ENCODE measurements around the gene ADAM22.

The ADAM22 gene

GRCh38 chr7:88201305-88201704, 267.3 kb downstream of the ADAM22 start:
- Histone ChIP-seq H3K27ac (ENCODE audit: extremely low read depth, low read depth, low read length) (no peak overlapping the region), H3K36me3 (ENCODE audit: control insufficient read depth in 2 of 2, insufficient read depth in 1 of 2, low read length in 2 of 2) (peaks cover 16 to 35% of the 10 kb centered on the region in 2 experiments; a peak in 2 of 3 replicates), H3K4me1 (ENCODE audit: control insufficient read depth, insufficient read depth, low read length) (peaks cover 3% of the 10 kb centered on the region; the same call in 1 of the 2 replicates), H3K9me3 (ENCODE audit: control insufficient read depth, insufficient read depth, low read depth, low read length) (no peaks in the 10 kb centered on the region), H3K4me3 (ENCODE audit: low read depth, low read length) (no peak overlapping the region)
- ChIA-PET CTCF (no interaction called here), POLR2A (no interaction called here)
- TF ChIP-seq ZBTB49 (tag by site-specific recombination; IDR thresholded peaks at IDR 0.05; ENCODE audit: low read depth) (no peak), ZNF394 (tag by site-specific recombination; IDR thresholded peaks at IDR 0.05; ENCODE audit: borderline replicate concordance) (no peak), ZNF521 (tag by site-specific recombination; IDR thresholded peaks at IDR 0.05) (no peak), ZNF544 (tag by site-specific recombination; IDR thresholded peaks at IDR 0.05) (no peak)
- TF ChIP-seq, protein P1, sequence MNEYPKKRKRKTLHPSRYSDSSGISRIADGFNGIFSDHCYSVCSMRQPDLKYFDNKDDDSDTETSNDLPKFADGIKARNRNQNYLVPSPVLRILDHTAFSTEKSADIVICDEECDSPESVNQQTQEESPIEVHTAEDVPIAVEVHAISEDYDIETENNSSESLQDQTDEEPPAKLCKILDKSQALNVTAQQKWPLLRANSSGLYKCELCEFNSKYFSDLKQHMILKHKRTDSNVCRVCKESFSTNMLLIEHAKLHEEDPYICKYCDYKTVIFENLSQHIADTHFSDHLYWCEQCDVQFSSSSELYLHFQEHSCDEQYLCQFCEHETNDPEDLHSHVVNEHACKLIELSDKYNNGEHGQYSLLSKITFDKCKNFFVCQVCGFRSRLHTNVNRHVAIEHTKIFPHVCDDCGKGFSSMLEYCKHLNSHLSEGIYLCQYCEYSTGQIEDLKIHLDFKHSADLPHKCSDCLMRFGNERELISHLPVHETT (tag by site-specific recombination; IDR thresholded peaks at IDR 0.05) = no peak

GRCh38 chr7:88202278-88202677, 268.2 kb downstream of the ADAM22 start:
- POLR2A ChIA-PET = no interaction called here
- peaks cover 3% of the 10 kb centered on the region; the same call in 1 of the 2 replicates for H3K4me1 ChIP-seq (ENCODE audit: control insufficient read depth, insufficient read depth, low read length)
- no peaks in the 10 kb centered on the region for H3K9me3 ChIP-seq (ENCODE audit: control insufficient read depth, insufficient read depth, low read depth, low read length)
- no peak overlapping the region for H3K4me3 ChIP-seq (ENCODE audit: low read depth, low read length)
- H3K27ac ChIP-seq (ENCODE audit: extremely low read depth, low read depth, low read length) = no peak overlapping the region
- H3K36me3 ChIP-seq (ENCODE audit: control insufficient read depth in 2 of 2, insufficient read depth in 1 of 2, low read length in 2 of 2) = peaks cover 17 to 44% of the 10 kb centered on the region in 2 experiments
- CTCF ChIA-PET = no interaction called here
- TF ChIP-seq PRDM4 (tag by site-specific recombination; IDR thresholded peaks at IDR 0.05) = no peak
- no peak for TF ChIP-seq ZNF645 (tag by site-specific recombination; IDR thresholded peaks at IDR 0.05)
- TF ChIP-seq, protein P2, sequence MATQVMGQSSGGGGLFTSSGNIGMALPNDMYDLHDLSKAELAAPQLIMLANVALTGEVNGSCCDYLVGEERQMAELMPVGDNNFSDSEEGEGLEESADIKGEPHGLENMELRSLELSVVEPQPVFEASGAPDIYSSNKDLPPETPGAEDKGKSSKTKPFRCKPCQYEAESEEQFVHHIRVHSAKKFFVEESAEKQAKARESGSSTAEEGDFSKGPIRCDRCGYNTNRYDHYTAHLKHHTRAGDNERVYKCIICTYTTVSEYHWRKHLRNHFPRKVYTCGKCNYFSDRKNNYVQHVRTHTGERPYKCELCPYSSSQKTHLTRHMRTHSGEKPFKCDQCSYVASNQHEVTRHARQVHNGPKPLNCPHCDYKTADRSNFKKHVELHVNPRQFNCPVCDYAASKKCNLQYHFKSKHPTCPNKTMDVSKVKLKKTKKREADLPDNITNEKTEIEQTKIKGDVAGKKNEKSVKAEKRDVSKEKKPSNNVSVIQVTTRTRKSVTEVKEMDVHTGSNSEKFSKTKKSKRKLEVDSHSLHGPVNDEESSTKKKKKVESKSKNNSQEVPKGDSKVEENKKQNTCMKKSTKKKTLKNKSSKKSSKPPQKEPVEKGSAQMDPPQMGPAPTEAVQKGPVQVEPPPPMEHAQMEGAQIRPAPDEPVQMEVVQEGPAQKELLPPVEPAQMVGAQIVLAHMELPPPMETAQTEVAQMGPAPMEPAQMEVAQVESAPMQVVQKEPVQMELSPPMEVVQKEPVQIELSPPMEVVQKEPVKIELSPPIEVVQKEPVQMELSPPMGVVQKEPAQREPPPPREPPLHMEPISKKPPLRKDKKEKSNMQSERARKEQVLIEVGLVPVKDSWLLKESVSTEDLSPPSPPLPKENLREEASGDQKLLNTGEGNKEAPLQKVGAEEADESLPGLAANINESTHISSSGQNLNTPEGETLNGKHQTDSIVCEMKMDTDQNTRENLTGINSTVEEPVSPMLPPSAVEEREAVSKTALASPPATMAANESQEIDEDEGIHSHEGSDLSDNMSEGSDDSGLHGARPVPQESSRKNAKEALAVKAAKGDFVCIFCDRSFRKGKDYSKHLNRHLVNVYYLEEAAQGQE (tag by site-specific recombination; IDR thresholded peaks at IDR 0.05) = no peak
- TF ChIP-seq KLF1 (tag by site-specific recombination; IDR thresholded peaks at IDR 0.05) = no peak
- no peak for TF ChIP-seq OVOL3 (tag by site-specific recombination; IDR thresholded peaks at IDR 0.05)
- no peak for TF ChIP-seq ZNF274 (IDR thresholded peaks at IDR 0.05; ENCODE audit: low read length)
- TF ChIP-seq ZNF274 (tag by site-specific recombination; IDR thresholded peaks at IDR 0.05; ENCODE audit: borderline replicate concordance) = no peak
- no peak for TF ChIP-seq ZNF24 (tag by site-specific recombination; IDR thresholded peaks at IDR 0.05)
- no peak for TF ChIP-seq ZNF266 (tag by site-specific recombination; IDR thresholded peaks at IDR 0.05; ENCODE audit: low read depth)
- TF ChIP-seq, protein P3, sequence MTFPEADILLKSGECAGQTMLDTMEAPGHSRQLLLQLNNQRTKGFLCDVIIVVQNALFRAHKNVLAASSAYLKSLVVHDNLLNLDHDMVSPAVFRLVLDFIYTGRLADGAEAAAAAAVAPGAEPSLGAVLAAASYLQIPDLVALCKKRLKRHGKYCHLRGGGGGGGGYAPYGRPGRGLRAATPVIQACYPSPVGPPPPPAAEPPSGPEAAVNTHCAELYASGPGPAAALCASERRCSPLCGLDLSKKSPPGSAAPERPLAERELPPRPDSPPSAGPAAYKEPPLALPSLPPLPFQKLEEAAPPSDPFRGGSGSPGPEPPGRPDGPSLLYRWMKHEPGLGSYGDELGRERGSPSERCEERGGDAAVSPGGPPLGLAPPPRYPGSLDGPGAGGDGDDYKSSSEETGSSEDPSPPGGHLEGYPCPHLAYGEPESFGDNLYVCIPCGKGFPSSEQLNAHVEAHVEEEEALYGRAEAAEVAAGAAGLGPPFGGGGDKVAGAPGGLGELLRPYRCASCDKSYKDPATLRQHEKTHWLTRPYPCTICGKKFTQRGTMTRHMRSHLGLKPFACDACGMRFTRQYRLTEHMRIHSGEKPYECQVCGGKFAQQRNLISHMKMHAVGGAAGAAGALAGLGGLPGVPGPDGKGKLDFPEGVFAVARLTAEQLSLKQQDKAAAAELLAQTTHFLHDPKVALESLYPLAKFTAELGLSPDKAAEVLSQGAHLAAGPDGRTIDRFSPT (tag by site-specific recombination; IDR thresholded peaks at IDR 0.05) = no peak
- TF ChIP-seq ZNF521 (tag by site-specific recombination; IDR thresholded peaks at IDR 0.05) = no peak
- TF ChIP-seq ZNF514 (tag by site-specific recombination; IDR thresholded peaks at IDR 0.05) = no peak
- TF ChIP-seq ZNF561 (tag by site-specific recombination; IDR thresholded peaks at IDR 0.05; ENCODE audit: borderline replicate concordance) = no peak
- TF ChIP-seq, protein P4, sequence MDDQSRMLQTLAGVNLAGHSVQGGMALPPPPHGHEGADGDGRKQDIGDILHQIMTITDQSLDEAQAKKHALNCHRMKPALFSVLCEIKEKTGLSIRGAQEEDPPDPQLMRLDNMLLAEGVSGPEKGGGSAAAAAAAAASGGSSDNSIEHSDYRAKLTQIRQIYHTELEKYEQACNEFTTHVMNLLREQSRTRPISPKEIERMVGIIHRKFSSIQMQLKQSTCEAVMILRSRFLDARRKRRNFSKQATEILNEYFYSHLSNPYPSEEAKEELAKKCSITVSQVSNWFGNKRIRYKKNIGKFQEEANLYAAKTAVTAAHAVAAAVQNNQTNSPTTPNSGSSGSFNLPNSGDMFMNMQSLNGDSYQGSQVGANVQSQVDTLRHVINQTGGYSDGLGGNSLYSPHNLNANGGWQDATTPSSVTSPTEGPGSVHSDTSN (CRISPR knock-in tag; IDR thresholded peaks at IDR 0.05) = no peak

Measured in HEK293 (cell line).